HG03432 (cell line): ENCODE results near the gene PCDH9.

Source experiments
- ATAC-seq: cut with Tn5 transposase; IDR thresholded peaks from one replicate; pipeline ENCODE4 v1.9.1; 2021; ENCODE audit warnings: mild to moderate bottlenecking, moderate library complexity; ENCODE audit not compliant: unreplicated experiment

PCDH9 gene

GRCh38 chr13:66556306-66556705, 673.8 kb downstream of the PCDH9 start:
- ATAC-seq = no peak

GRCh38 chr13:66553391-66553790, 676.7 kb downstream of the PCDH9 start:
- ATAC-seq = no peak

GRCh38 chr13:66551128-66551527, 679.0 kb downstream of the PCDH9 start:
- ATAC-seq = no peak

GRCh38 chr13:66547685-66548084, 682.5 kb downstream of the PCDH9 start:
- no peak for ATAC-seq

GRCh38 chr13:66546534-66547379, 683.4 kb downstream of the PCDH9 start:
- ATAC-seq = no peak

GRCh38 chr13:66543780-66544179, 686.4 kb downstream of the PCDH9 start:
- ATAC-seq = no peak

- ATAC-seq = no peak
Observed at GRCh38 chr13:66537417-66537816, 692.7 kb downstream of the PCDH9 start.

- no peak for ATAC-seq
Observed at GRCh38 chr13:66536746-66537145, 693.4 kb downstream of the PCDH9 start.

GRCh38 chr13:66534561-66534960, 695.6 kb downstream of the PCDH9 start:
- ATAC-seq = no peak

- no peak for ATAC-seq
Observed at GRCh38 chr13:66532845-66533244, 697.3 kb downstream of the PCDH9 start.

GRCh38 chr13:66532146-66532545, 698.0 kb downstream of the PCDH9 start:
- no peak for ATAC-seq

GRCh38 chr13:66530686-66531085, 699.5 kb downstream of the PCDH9 start:
- no peak for ATAC-seq

- no peak for ATAC-seq
Observed at GRCh38 chr13:66530158-66530557, 700.0 kb downstream of the PCDH9 start.

GRCh38 chr13:66528944-66529576, 701.1 kb downstream of the PCDH9 start:
- no peak for ATAC-seq

- ATAC-seq = no peak
Observed at GRCh38 chr13:66528180-66528579, 702.0 kb downstream of the PCDH9 start.

GRCh38 chr13:66520511-66521355, 709.4 kb downstream of the PCDH9 start:
- ATAC-seq = no peak

GRCh38 chr13:66519259-66519658, 710.9 kb downstream of the PCDH9 start:
- ATAC-seq = no peak

GRCh38 chr13:66518068-66518467, 712.1 kb downstream of the PCDH9 start:
- no peak for ATAC-seq

- ATAC-seq = no peak
Observed at GRCh38 chr13:66513728-66514127, 716.4 kb downstream of the PCDH9 start.

GRCh38 chr13:66509175-66509574, 721.0 kb downstream of the PCDH9 start:
- ATAC-seq = no peak

- ATAC-seq = no peak
Observed at GRCh38 chr13:66508153-66508909, 721.8 kb downstream of the PCDH9 start.
